CMK (cell line): ENCODE data around the gene TNFSF18.
"Not testable (repeated sequence)": the region's sequence is repeated elsewhere in the genome, so short reads cannot be mapped to it uniquely, and the experiment has no call there.

Experiments used
- DNase-seq: peaks from one replicate; pipeline ENCODE4 v3.0.0-alpha.2; 2010; ENCODE audit warnings: low read depth

Gene TNFSF18

DNA sequence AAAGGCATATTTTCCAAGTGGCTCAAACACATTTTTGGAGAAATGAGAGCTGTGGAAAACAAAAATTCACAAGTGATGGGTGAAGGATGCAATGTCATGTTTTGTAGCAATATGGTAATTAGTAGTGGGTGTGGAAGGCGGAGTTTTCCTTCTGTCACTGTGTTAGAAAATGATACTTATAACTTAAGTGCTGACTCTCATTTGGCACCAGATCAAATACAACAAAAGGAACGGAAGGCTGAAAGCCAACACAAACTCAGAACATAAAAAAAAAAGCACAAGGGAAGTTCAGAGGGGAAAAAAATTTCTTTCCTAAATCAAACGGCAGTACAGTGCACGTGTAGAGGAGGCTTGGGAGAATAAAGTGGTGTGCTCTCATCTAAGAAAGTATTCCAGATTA lies at the start of gene TNFSF18:
Gene TNFSF18 (minus strand): TSS at position 77 of the 400 bp plus-strand sequence. CDS start 45 bp downstream, at position 32.
- DNase-seq = no peak

GRCh38 chr1:173099166-173099565 lies 48.4 kb upstream of the TNFSF18 start:
- DNase-seq = no peak

GRCh38 chr1:173098117-173098516 lies 47.4 kb upstream of the TNFSF18 start:
- no peak for DNase-seq

- no peak for DNase-seq
Measured at GRCh38 chr1:173097001-173097400, 46.3 kb upstream of the TNFSF18 start.

DNA sequence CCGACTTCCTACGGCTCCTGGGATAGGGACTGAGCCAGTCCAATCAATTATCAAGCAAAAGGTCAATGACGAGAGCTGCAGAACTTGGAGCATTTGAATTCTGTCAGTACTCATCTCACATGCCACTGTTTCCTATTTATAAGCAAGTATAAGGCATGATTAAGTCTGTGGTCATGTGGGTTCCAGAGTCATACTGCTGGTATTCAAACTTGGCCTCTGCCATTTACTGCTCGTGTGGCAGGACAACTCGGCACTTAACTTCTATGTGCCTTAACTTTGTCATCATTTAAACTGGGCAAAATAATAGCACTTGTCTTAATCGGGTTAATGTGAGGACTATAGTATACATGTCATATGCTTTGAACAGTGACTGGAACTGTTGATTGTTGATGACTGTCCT lies 44.9 kb upstream of the TNFSF18 start:
- no peak for DNase-seq

DNA sequence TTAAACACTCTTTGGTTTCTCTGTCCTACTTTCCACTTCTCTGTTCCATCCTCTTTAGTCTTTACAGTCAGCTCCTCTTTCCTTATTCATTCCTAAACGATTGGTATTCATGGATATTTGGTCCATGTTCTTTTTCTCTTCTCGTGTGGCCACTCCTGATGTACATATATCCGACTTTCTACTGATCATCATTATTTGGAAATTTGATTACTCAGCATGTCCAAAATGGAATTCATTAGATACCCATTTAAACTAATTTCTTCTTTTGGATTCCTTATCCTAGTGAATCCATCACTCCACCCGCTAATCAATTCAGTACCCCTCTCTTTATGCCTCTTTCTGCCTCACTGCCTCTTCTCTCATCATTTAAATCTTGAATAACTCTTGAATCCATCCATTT lies 43.8 kb upstream of the TNFSF18 start:
- DNase-seq = no peak

- DNase-seq = no peak
Measured at GRCh38 chr1:173093691-173094445, 43.1 kb upstream of the TNFSF18 start.

GRCh38 chr1:173084292-173084691 lies 33.6 kb upstream of the TNFSF18 start:
- no peak for DNase-seq

DNA sequence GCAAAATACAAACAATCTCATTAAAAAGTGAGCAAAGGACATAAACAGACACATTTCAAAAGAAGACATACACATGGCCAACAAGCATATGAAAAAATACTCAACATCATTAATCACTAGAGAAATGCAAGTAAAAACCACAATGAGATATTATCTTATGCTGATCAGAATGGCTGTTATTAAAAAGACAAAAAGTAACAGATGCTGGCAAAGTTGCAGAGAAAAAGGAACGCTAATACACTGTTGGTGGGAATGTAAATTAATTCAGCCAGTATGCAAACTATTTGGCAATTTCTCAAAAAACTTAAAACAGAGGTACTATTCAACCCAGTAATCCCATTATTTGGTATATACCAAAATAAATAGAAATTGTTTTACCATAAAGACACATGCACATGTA lies 32.2 kb upstream of the TNFSF18 start:
- DNase-seq = no peak

DNA sequence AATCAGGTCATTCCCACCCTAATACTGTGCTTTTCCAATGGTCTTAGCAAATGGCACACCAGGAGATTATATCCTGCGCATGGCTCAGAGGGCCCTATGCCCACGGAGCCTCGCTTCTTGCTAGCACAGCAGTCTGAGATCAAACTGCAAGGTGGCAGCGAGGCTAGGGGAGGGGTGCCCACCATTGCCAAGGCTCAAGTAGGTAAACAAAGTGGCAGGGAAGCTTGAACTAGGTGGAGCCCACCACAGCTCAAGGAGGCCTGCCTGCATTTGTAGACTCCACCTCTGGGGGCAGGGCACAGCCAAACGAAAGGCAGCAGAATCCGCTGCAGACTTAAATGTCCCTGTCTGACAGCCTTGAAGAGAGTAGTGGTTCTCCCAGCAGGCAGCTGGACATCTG lies 23.5 kb upstream of the TNFSF18 start:
- DNase-seq = not testable (repeated sequence)

GRCh38 chr1:173064011-173064410 lies 13.3 kb upstream of the TNFSF18 start:
- no peak for DNase-seq

DNA sequence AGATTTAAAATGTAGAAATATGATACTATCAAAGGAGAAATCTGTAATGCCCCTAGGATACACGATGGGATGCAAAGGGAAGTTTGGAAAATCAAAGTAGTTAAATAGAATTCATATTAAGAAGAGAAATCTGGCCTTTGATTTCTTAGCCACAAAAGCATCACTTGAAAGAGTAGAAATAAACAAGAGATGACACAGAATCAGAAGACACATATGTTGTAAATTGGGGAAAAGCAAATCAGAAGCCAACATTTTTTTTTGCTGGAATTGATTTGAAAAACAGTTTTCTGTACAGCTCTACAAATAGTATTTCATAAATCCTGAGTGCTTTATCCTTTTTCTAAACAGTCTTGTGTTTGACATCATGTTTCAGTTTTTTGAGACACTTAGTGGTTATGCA lies 12.4 kb upstream of the TNFSF18 start:
- no peak for DNase-seq

GRCh38 chr1:173062150-173062938 lies 11.6 kb upstream of the TNFSF18 start:
- no peak for DNase-seq

DNA sequence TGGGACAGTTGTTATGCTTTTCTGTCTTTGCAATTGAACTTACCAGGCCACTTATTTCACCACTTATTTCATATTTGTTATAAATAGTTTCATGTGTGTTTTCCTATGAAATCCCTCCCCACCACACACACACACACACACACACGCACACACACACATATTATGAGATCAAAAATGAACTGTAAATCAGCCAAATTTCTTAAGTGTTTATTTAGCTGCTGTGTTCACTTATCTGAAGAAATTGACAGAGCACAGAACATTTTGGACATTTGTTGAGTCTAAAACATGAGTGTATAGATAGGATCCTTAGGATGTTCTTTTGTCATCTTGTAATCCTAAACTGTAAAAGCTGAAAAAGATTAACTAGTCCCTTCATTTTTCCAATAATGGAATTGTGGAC lies 7.8 kb upstream of the TNFSF18 start:
- no peak for DNase-seq

DNA sequence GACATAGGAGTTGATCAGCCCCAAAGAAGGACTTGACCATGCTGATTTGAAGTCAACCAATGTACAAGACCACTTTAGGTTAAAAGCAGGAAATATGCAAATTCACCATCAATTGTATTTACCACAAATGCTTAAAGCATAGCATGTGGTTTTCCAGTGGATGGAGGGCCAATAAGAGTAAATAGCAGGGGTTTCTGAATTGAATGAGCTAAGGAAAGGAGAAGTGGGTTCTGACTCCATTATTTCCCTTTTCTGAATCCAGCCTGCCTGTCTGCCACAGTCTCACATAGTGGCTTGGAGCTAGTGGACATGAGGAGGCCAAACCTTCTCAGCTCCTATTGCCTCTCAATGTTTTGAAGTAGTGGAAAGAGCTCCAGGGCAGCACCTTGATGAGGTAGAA lies 7.2 kb upstream of the TNFSF18 start:
- no peak for DNase-seq

DNA sequence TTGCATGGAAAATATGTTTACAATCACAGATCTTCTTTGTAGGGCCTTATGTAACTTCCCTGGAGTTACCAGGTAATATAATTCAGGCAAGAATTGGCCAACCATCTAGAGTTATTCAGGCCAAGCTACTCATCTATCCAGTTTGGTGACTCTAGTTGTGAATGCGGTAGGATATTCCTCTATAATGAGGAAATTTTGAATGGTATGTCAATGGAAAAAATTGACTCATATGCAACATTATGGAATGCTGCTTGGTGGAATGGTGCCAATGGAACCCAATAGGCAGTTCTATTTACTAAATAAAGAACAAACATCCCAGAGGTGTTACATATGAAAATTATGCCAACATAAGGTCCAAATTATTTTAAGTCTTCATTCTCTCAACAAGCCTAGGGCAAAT lies 5.6 kb upstream of the TNFSF18 start:
- no peak for DNase-seq

GRCh38 chr1:173052681-173053196 lies 2.0 kb upstream of the TNFSF18 start:
- no peak for DNase-seq

DNA sequence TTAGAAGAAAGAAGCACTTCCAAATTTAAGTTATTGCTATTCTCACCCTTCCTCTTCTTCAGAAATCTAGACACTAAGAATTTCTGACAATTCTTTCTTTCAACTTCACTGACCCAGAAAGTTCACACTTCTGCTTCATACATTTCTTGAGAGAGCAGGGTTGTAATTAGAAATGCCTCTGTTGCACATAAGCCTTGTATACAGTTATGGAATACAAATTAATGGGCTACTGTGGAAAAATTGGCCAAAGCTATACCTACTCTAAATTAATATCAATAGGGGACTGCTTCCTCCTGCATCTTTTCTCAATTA lies 1.5 kb downstream of the TNFSF18 start:
- DNase-seq = no peak

DNA sequence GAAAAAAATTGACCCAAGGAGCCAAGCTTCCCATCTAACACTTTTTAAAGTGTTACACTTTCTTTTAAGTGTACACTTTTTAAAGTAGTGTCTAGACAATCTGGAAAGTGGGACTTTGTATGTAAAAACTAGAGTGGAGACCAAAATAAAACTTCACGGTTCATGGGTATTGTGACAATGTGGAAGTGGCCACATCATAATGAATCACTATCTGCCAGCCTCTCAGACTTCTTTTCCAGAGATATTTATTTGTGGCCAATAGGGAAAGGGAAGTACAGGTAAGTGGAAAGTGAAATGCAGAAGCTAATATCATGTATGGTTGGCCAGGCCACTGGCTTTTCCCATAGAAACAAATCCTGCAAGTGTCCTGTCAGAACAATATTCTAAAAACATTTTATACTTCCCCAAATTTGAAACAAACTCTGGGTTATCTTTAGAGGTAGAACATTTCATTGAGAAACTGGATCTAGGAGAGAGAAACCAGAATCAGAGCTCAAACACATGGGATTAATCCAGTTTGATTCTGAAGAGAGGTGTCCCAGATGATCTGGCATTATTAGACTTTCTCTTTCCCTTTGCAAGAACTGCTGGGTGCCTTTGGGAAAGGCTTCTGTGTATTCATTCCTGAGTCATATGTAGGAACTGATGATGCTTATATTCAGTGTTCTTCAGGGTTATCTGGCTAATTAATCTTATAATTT lies 2.0 kb downstream of the TNFSF18 start:
- DNase-seq = no peak

- no peak for DNase-seq
Measured at GRCh38 chr1:173044656-173045055, 6.1 kb downstream of the TNFSF18 start.

DNA sequence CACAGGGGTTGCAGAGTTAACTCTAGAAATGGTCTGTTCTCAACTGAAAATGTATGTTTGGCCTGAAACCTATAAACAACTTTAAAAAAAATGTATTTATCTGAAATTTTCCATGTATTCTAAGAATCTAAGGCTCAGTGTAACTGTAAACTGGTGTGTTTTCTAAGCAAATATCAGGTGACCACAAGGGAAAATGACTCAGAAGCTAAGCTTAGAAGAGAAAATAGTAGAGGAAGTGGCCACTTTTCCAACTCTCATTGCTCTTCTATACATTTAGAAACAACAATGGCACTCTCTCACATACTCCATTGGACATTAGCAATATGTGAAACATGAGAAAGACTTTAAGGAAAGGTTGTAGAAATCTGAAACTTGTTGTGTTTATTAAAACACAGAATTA lies 7.5 kb downstream of the TNFSF18 start:
- no peak for DNase-seq

GRCh38 chr1:173042806-173043205 lies 7.9 kb downstream of the TNFSF18 start:
- no peak for DNase-seq

- no peak for DNase-seq
Measured at GRCh38 chr1:173039626-173040025, 11.1 kb downstream of the TNFSF18 start.
